UCSD-AML1 (cell line): Measurements from ENCODE around the gene LCP1.
"Not testable (repeated sequence)": the region's sequence is repeated elsewhere in the genome, so short reads cannot be mapped to it uniquely, and the experiment has no call there.

Experiments
- DNase-seq: peaks from one replicate; lab custom pipeline; 2025; ENCODE audit not compliant: unreplicated experiment; lab: John Stamatoyannopoulos, UW

The LCP1 gene

GRCh38 chr13:46181840-46182490 lies at the start of gene LCP1:
Gene LCP1, minus strand, starts transcription at chr13:46182177. Its CDS starts 22,515 bp downstream, at chr13:46159662.
- DNase-seq, result peak; percentile 72

- no peak for DNase-seq
These were observed 47.3 kb upstream of the LCP1 start for GRCh38 chr13:46229251-46229650.

- DNase-seq, result not testable (repeated sequence)
These were observed 38.3 kb upstream of the LCP1 start for GRCh38 chr13:46220234-46220633.

GRCh38 chr13:46214741-46215140 lies 32.8 kb upstream of the LCP1 start:
- not testable (repeated sequence) for DNase-seq

- no peak for DNase-seq
These were observed 31.3 kb upstream of the LCP1 start for GRCh38 chr13:46213242-46213641.

- peak; percentile 52 for DNase-seq
These were observed 29.7 kb upstream of the LCP1 start, which contains the start of gene LRRC63 for GRCh38 chr13:46211483-46212351. Gene LRRC63, plus strand, starts transcription at chr13:46211928. Its CDS starts 1,107 bp downstream, at chr13:46213035.

GRCh38 chr13:46211116-46211482 lies 29.1 kb upstream of the LCP1 start:
- DNase-seq, result no peak

- no peak for DNase-seq
These were observed 28.5 kb upstream of the LCP1 start for GRCh38 chr13:46210362-46211083.

- DNase-seq, result no peak
These were observed 25.9 kb upstream of the LCP1 start for GRCh38 chr13:46207828-46208227.

GRCh38 chr13:46206143-46206542 lies 24.2 kb upstream of the LCP1 start:
- DNase-seq, result no peak

- no peak for DNase-seq
These were observed 21.0 kb upstream of the LCP1 start for GRCh38 chr13:46202966-46203365.

GRCh38 chr13:46202188-46202795 lies 20.3 kb upstream of the LCP1 start:
- no peak for DNase-seq

GRCh38 chr13:46198696-46199193 lies 16.8 kb upstream of the LCP1 start:
- DNase-seq, result no peak

- DNase-seq, result no peak
These were observed 15.5 kb upstream of the LCP1 start for GRCh38 chr13:46197299-46198048.

GRCh38 chr13:46195016-46195415 lies 13.0 kb upstream of the LCP1 start:
- no peak for DNase-seq

GRCh38 chr13:46192412-46192811 lies 10.4 kb upstream of the LCP1 start:
- DNase-seq, result no peak

- DNase-seq, result no peak
These were observed 3.7 kb upstream of the LCP1 start for GRCh38 chr13:46185634-46186033.

GRCh38 chr13:46184277-46184699 lies 2.3 kb upstream of the LCP1 start:
- peak; percentile 65 for DNase-seq

- no peak for DNase-seq
These were observed 1.3 kb upstream of the LCP1 start for GRCh38 chr13:46183018-46183946.
